ENCODE measurements around the gene SHISA6. TPM values are rescaled to one million over a fixed set of nuclear protein-coding genes. Genes with fewer than 3 reads are reported as not detected.

SHISA6 gene
- total RNA-seq, 1 donor from 2014 or later = not detected

- Histone ChIP-seq H3K36me3 (ENCODE audit: insufficient read depth, low read length) (no peaks in the 10 kb centered on the region), H4K20me1 (ENCODE audit: insufficient read depth, low read length) (no peaks in the 10 kb centered on the region), H3K4me2 (ENCODE audit: low read length) (no peak overlapping the region), H2AFZ (ENCODE audit: low read depth, low read length) (no peak overlapping the region), H3K27ac (ENCODE audit: low read depth, low read length) (no peak overlapping the region), H3K9me3 (ENCODE audit: insufficient read depth, low read depth, low read length) (no peaks in the 10 kb centered on the region), H3K4me1 (ENCODE audit: insufficient read depth, low read length) (no peaks in the 10 kb centered on the region), H3K4me3 (ENCODE audit: insufficient read depth, low read depth, low read length) (no peak overlapping the region), H3K79me2 (ENCODE audit: insufficient read depth, low read length) (no peaks in the 10 kb centered on the region), H3K27me3 (ENCODE audit: insufficient read depth, low read length) (no peaks in the 10 kb centered on the region), H3K9ac (ENCODE audit: low read length) (no peak overlapping the region)
- Mint-ChIP-seq H3K4me1 (ENCODE audit: low read depth, unreplicated experiment) (no peaks in the 10 kb centered on the region), H3K36me3 (ENCODE audit: low read depth, unreplicated experiment) (no peaks in the 10 kb centered on the region), H3K4me3 (ENCODE audit: unreplicated experiment) (no peak overlapping the region), H3K9me3 (ENCODE audit: unreplicated experiment) (peaks cover 11% of the 10 kb centered on the region), H3K27ac (ENCODE audit: unreplicated experiment) (no peak overlapping the region), H3K27me3 (ENCODE audit: low read depth, unreplicated experiment) (no peaks in the 10 kb centered on the region)
- FAIRE-seq (no peak), DNase-seq (ENCODE audit: low read depth) (no peak)
- no peak for TF ChIP-seq EZH2 (IDR thresholded peaks at IDR 0.05; ENCODE audit: insufficient read depth, low read length)
- TF ChIP-seq CTCF (IDR thresholded peaks at IDR 0.05; ENCODE audit: insufficient read depth, low read depth, low read length) = no peak
Measured at GRCh38 chr17:11564589-11565380, 323.8 kb downstream of the SHISA6 start.

- Histone ChIP-seq H3K36me3 (ENCODE audit: insufficient read depth, low read length) (no peaks in the 10 kb centered on the region), H3K4me1 (ENCODE audit: insufficient read depth, low read length) (no peaks in the 10 kb centered on the region), H4K20me1 (ENCODE audit: insufficient read depth, low read length) (no peaks in the 10 kb centered on the region), H3K27me3 (ENCODE audit: insufficient read depth, low read length) (no peaks in the 10 kb centered on the region), H3K4me3 (ENCODE audit: insufficient read depth, low read depth, low read length) (no peak overlapping the region), H3K79me2 (ENCODE audit: insufficient read depth, low read length) (no peaks in the 10 kb centered on the region), H3K4me2 (ENCODE audit: low read length) (no peak overlapping the region), H3K27ac (ENCODE audit: low read depth, low read length) (no peak overlapping the region), H2AFZ (ENCODE audit: low read depth, low read length) (no peak overlapping the region), H3K9me3 (ENCODE audit: insufficient read depth, low read depth, low read length) (no peaks in the 10 kb centered on the region), H3K9ac (ENCODE audit: low read length) (no peak overlapping the region)
- no peak overlapping the region for H3K27ac Mint-ChIP-seq (ENCODE audit: unreplicated experiment)
- peaks cover 13% of the 10 kb centered on the region for H3K9me3 Mint-ChIP-seq (ENCODE audit: unreplicated experiment)
- H3K4me1 Mint-ChIP-seq (ENCODE audit: low read depth, unreplicated experiment) = no peaks in the 10 kb centered on the region
- H3K4me3 Mint-ChIP-seq (ENCODE audit: unreplicated experiment) = no peak overlapping the region
- no peaks in the 10 kb centered on the region for H3K27me3 Mint-ChIP-seq (ENCODE audit: low read depth, unreplicated experiment)
- DNase-seq (ENCODE audit: low read depth) (no peak), FAIRE-seq (no peak)
- H3K36me3 Mint-ChIP-seq (ENCODE audit: low read depth, unreplicated experiment) = no peaks in the 10 kb centered on the region
- TF ChIP-seq EZH2 (IDR thresholded peaks at IDR 0.05; ENCODE audit: insufficient read depth, low read length) = no peak
- TF ChIP-seq CTCF (IDR thresholded peaks at IDR 0.05; ENCODE audit: insufficient read depth, low read depth, low read length) = no peak
Measured at GRCh38 chr17:11565591-11565990, 324.6 kb downstream of the SHISA6 start.

DNA sequence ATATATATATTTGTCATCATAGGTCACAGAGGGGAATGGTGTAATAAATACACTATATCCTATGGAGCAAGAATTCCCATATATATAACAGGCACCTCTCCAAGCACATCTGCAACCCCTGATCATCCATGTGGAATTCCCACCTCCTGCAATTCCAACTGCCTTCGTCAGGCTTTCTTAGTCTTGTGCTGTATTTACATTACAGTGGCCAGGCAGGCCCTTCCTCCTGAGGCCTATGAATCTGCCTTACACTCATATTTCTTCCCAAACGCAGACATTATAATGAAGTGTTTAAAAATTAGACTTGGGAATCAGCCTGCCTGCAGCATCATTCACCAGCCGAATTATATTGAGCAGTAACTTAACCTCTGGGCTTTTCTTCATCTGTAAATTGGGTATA lies 338.0 kb downstream of the SHISA6 start:
- Histone ChIP-seq H3K9me3 (ENCODE audit: insufficient read depth, low read depth, low read length) (peaks cover 4% of the 10 kb centered on the region), H3K4me1 (ENCODE audit: insufficient read depth, low read length) (no peaks in the 10 kb centered on the region), H3K27me3 (ENCODE audit: insufficient read depth, low read length) (no peaks in the 10 kb centered on the region), H3K79me2 (ENCODE audit: insufficient read depth, low read length) (no peaks in the 10 kb centered on the region), H3K36me3 (ENCODE audit: insufficient read depth, low read length) (no peaks in the 10 kb centered on the region), H4K20me1 (ENCODE audit: insufficient read depth, low read length) (no peaks in the 10 kb centered on the region), H3K27ac (ENCODE audit: low read depth, low read length) (no peak overlapping the region), H3K4me2 (ENCODE audit: low read length) (no peak overlapping the region), H3K9ac (ENCODE audit: low read length) (no peak overlapping the region), H3K4me3 (ENCODE audit: insufficient read depth, low read depth, low read length) (no peak overlapping the region), H2AFZ (ENCODE audit: low read depth, low read length) (no peak overlapping the region)
- H3K36me3 Mint-ChIP-seq (ENCODE audit: low read depth, unreplicated experiment) = no peaks in the 10 kb centered on the region
- no peak for DNase-seq (ENCODE audit: low read depth)
- H3K4me3 Mint-ChIP-seq (ENCODE audit: unreplicated experiment) = no peak overlapping the region
- no peak for TF ChIP-seq EZH2 (IDR thresholded peaks at IDR 0.05; ENCODE audit: insufficient read depth, low read length)
- no peak for TF ChIP-seq CTCF (IDR thresholded peaks at IDR 0.05; ENCODE audit: insufficient read depth, low read depth, low read length)
- no peaks in the 10 kb centered on the region for H3K27me3 Mint-ChIP-seq (ENCODE audit: low read depth, unreplicated experiment)
- no peaks in the 10 kb centered on the region for H3K4me1 Mint-ChIP-seq (ENCODE audit: low read depth, unreplicated experiment)
- no peak for FAIRE-seq
- H3K27ac Mint-ChIP-seq (ENCODE audit: unreplicated experiment) = no peak overlapping the region
- peaks cover 19% of the 10 kb centered on the region for H3K9me3 Mint-ChIP-seq (ENCODE audit: unreplicated experiment)

Measured in astrocyte (in vitro differentiated cells and primary cell).